H1 (cell line): ENCODE data around the gene UTP25. TPM values are rescaled to one million over a fixed set of nuclear protein-coding genes. Genes with fewer than 3 reads are reported as not detected.
A peak's percentile ranks its signal among the peaks of the same experiment; 100 is the strongest.

Experiments used
- CTCF ChIA-PET: fragments of 300-600 bp; sonication (Branson Sonifier 250); formaldehyde crosslinking; loops from one replicate; lab custom pipeline; 2021; ENCODE audit not compliant: partially characterized antibody; lab: Charles Lee
- POLR2A ChIA-PET: fragments of 300-600 bp; sonication (Branson Sonifier 250); formaldehyde crosslinking; loops from one replicate; lab custom pipeline; 2021; ENCODE audit warnings: inconsistent platforms; ENCODE audit not compliant: partially characterized antibody; lab: Charles Lee
- DNase-seq, 2 experiments: peaks; one replicate each; pipeline versions ENCODE4 v3.0.0 to v3.0.0-alpha.2; 2010 to 2022; ENCODE audit warnings: low spot score in 2 of 2, low read depth in 1 of 2, mixed read lengths in 1 of 2
- FAIRE-seq: peaks from 2 replicates; lab custom pipeline; 2011; peaks lifted over from hg19 to GRCh38; lab: Jason Lieb, UNC
- H2AFZ ChIP-seq: 2 replicates; pipeline ENCODE4 v1.8.1; 2012; ENCODE audit warnings: low read length, inconsistent platforms
- H2AK5ac ChIP-seq: 2 replicates; pipeline ENCODE4 v1.6.1; 2013; ENCODE audit warnings: low read depth, low read length
- H2BK120ac ChIP-seq: replicated peaks from 2 replicates; pipeline ENCODE3; 2013; ENCODE audit warnings: low read depth, low read length, inconsistent platforms
- H2BK12ac ChIP-seq: 2 replicates; pipeline ENCODE4 v1.6.1; 2013; ENCODE audit warnings: low read depth, low read length
- H2BK15ac ChIP-seq: 2 replicates; pipeline ENCODE4 v1.6.1; 2013; ENCODE audit warnings: low read length
- H2BK20ac ChIP-seq: 2 replicates; pipeline ENCODE4 v1.6.1; 2013; ENCODE audit warnings: low read length
- H2BK5ac ChIP-seq: 2 replicates; pipeline ENCODE4 v1.6.1; 2013; ENCODE audit warnings: low read depth, low read length
- H3K14ac ChIP-seq: 2 replicates; pipeline ENCODE4 v1.6.1; 2013; ENCODE audit warnings: inconsistent platforms; ENCODE audit not compliant: insufficient read length
- H3K18ac ChIP-seq: 2 replicates; pipeline ENCODE4 v1.6.1; 2013; ENCODE audit warnings: low read length; ENCODE audit errors: extremely low read depth
- H3K23ac ChIP-seq: 2 replicates; pipeline ENCODE4 v1.6.1; 2013; ENCODE audit warnings: inconsistent platforms; ENCODE audit not compliant: insufficient read length
- H3K23me2 ChIP-seq: 2 replicates; pipeline ENCODE4 v1.6.1; 2013; ENCODE audit warnings: low read depth, low read length
- H3K27ac ChIP-seq: 2 replicates; pipeline ENCODE4 v1.6.1; 2011; ENCODE audit warnings: low read depth, low read length, inconsistent platforms
- H3K27me3 ChIP-seq, 4 experiments: replicated peaks in 1 of 4; 1 replicate in 1 of 4; 2 replicates in 3 of 4; pipeline versions ENCODE4 v1.6.1 to v1.8.1; 2011 to 2013; ENCODE audit warnings: low read length in 3 of 4, mild to moderate bottlenecking in 3 of 4, inconsistent platforms in 2 of 4, mixed read lengths in 2 of 4, moderate library complexity in 1 of 4; ENCODE audit not compliant: control insufficient read depth in 3 of 4, insufficient read depth in 3 of 4; ENCODE audit errors: extremely low read depth in 1 of 4
- H3K36me3 ChIP-seq, 4 experiments: 2 replicates each; pipeline versions ENCODE4 v1.6.1 to v1.8.1; 2011 to 2013; ENCODE audit warnings: mild to moderate bottlenecking in 4 of 4, low read length in 3 of 4, moderate library complexity in 2 of 4, control low read depth in 1 of 4, inconsistent platforms in 1 of 4; ENCODE audit not compliant: insufficient read depth in 4 of 4, control insufficient read depth in 2 of 4
- H3K4ac ChIP-seq: replicated peaks from 2 replicates; pipeline ENCODE3; 2013; ENCODE audit warnings: low read length, low read depth, mixed read lengths, inconsistent platforms; ENCODE audit not compliant: insufficient read length
- H3K4me1 ChIP-seq, 4 experiments: replicated peaks in 1 of 4; 1 replicate in 1 of 4; 2 replicates in 3 of 4; pipeline versions ENCODE4 v1.6.1 to v1.8.1; 2011 to 2013; ENCODE audit warnings: low read length in 3 of 4, inconsistent platforms in 2 of 4, mixed read lengths in 1 of 4; ENCODE audit not compliant: insufficient read depth in 4 of 4, control insufficient read depth in 3 of 4
- H3K4me2 ChIP-seq, 2 experiments: 2 replicates each; pipeline versions ENCODE4 v1.6.1 to v1.8.1; 2011 to 2013; ENCODE audit warnings: low read depth in 2 of 2, low read length in 2 of 2, control low read depth in 1 of 2, inconsistent platforms in 1 of 2, mild to moderate bottlenecking in 1 of 2; ENCODE audit not compliant: insufficient read depth in 1 of 2
- H3K4me3 ChIP-seq, 4 experiments: fragments of 200-600, 300-600 bp in 1 of 4; sonication (generic), shearing (Covaris generic), sonication (Bioruptor Twin) in 1 of 4; 2 replicates each; pipeline versions ENCODE4 v1.5.1 to v1.8.1; 2011 to 2016; ENCODE audit warnings: low read length in 4 of 4, low read depth in 3 of 4, control low read depth in 2 of 4, inconsistent platforms in 2 of 4, mild to moderate bottlenecking in 2 of 4, mixed read lengths in 1 of 4, moderate library complexity in 1 of 4; ENCODE audit not compliant: insufficient read depth in 2 of 4; ENCODE audit errors: extremely low read depth in 1 of 4
- H3K56ac ChIP-seq: replicated peaks from 2 replicates; pipeline ENCODE3; 2013; ENCODE audit warnings: low read depth, mild to moderate bottlenecking, mixed read lengths, low read length, inconsistent platforms; ENCODE audit not compliant: insufficient read length
- H3K79me1 ChIP-seq: 2 replicates; pipeline ENCODE4 v1.6.1; 2013; ENCODE audit warnings: low read depth, low read length, control low read depth
- H3K79me2 ChIP-seq, 2 experiments: 2 replicates each; pipeline versions ENCODE4 v1.6.1 to v1.8.1; 2012 to 2013; ENCODE audit warnings: low read length in 2 of 2, mild to moderate bottlenecking in 2 of 2, inconsistent platforms in 1 of 2; ENCODE audit not compliant: insufficient read depth in 2 of 2, control insufficient read depth in 1 of 2
- H3K9ac ChIP-seq, 4 experiments: replicated peaks in 1 of 4; 1 replicate in 1 of 4; 2 replicates in 3 of 4; pipeline versions ENCODE4 v1.6.1 to v1.8.1; 2011 to 2013; ENCODE audit warnings: low read depth in 3 of 4, low read length in 3 of 4, control low read depth in 2 of 4, mild to moderate bottlenecking in 2 of 4, moderate library complexity in 2 of 4, inconsistent platforms in 1 of 4; ENCODE audit errors: extremely low read depth in 1 of 4
- H3K9me3 ChIP-seq, 2 experiments: 2 replicates each; pipeline versions ENCODE4 v1.6.1 to v1.8.1; 2012 to 2013; ENCODE audit warnings: mild to moderate bottlenecking in 2 of 2, moderate library complexity in 2 of 2, control low read depth in 1 of 2, inconsistent platforms in 1 of 2, low read depth in 1 of 2, low read length in 1 of 2, mixed read lengths in 1 of 2; ENCODE audit not compliant: insufficient read depth in 2 of 2
- H4K20me1 ChIP-seq, 2 experiments: replicated peaks in 1 of 2; 2 replicates each; pipeline versions ENCODE3 to v1.8.1; 2011 to 2013; ENCODE audit warnings: inconsistent platforms in 2 of 2, low read length in 2 of 2, mild to moderate bottlenecking in 1 of 2; ENCODE audit not compliant: insufficient read depth in 2 of 2, control insufficient read depth in 1 of 2
- H4K5ac ChIP-seq: 2 replicates; pipeline ENCODE4 v1.6.1; 2013; ENCODE audit warnings: low read length, low read depth, mixed read lengths, inconsistent platforms; ENCODE audit not compliant: insufficient read length
- H4K8ac ChIP-seq: 2 replicates; pipeline ENCODE4 v1.8.0; 2013; ENCODE audit warnings: mild to moderate bottlenecking, moderate library complexity, low read length, inconsistent platforms; ENCODE audit not compliant: insufficient read depth; ENCODE audit errors: extremely low read depth
- H4K91ac ChIP-seq: replicated peaks from 2 replicates; pipeline ENCODE3; 2013; ENCODE audit warnings: low read length, mixed read lengths, inconsistent platforms; ENCODE audit not compliant: insufficient read length
- GTF2F1 ChIP-seq: IDR thresholded peaks from 2 replicates; pipeline ENCODE4 v1.6.1; 2012; ENCODE audit warnings: low read depth, low read length, improper control_type of control experiment, borderline replicate concordance
- HDAC2 ChIP-seq, 2 experiments: fragments of 300-600 bp in 1 of 2; sonication (generic) in 1 of 2; IDR thresholded peaks; 2 replicates each; pipeline ENCODE4 v1.6.1; 2011 to 2012; ENCODE audit warnings: low read depth in 2 of 2, low read length in 2 of 2, mild to moderate bottlenecking in 2 of 2, moderate library complexity in 2 of 2, borderline replicate concordance in 1 of 2, inconsistent platforms in 1 of 2
- POLR2A ChIP-seq, 2 experiments: IDR thresholded peaks; 1 replicate in 1 of 2; 2 replicates in 1 of 2; pipeline ENCODE4 v1.6.1; 2011; ENCODE audit warnings: low read depth in 2 of 2, low read length in 2 of 2, mild to moderate bottlenecking in 2 of 2; ENCODE audit errors: control extremely low read depth in 1 of 2
- RAD21 ChIP-seq, 2 experiments: IDR thresholded peaks in 1 of 2; conservative IDR thresholded peaks in 1 of 2; 2 replicates each; pipeline ENCODE4 v1.6.1; 2011; ENCODE audit warnings: low read depth in 2 of 2, low read length in 2 of 2, improper control_type of control experiment in 1 of 2, inconsistent platforms in 1 of 2, mild to moderate bottlenecking in 1 of 2, moderate library complexity in 1 of 2
- SP1 ChIP-seq: IDR thresholded peaks from 2 replicates; pipeline ENCODE4 v1.6.1; 2011; ENCODE audit warnings: low read depth, low read length
- WGBS, 2 experiments: shearing (Covaris generic) in 1 of 2; methylation state at CpG; one replicate each; pipeline versions ENCODE4 v1.1.6 to v1.1.7; 2013 to 2015; ENCODE audit warnings: low lambda C conversion rate in 2 of 2, mixed read lengths in 2 of 2, inconsistent platforms in 1 of 2, low coverage in 1 of 2, missing lambda C conversion rate in 1 of 2; ENCODE audit not compliant: insufficient replicate concordance in 2 of 2, insufficient coverage in 1 of 2, insufficient read length in 1 of 2; ENCODE audit errors: extremely low coverage in 1 of 2, missing lambda C conversion rate in 1 of 2; 5-methylcytosine and 5-hydroxymethylcytosine counted together
- polyA plus RNA-seq, 7 experiments: library from polyadenylated mRNA; depleted of rRNA in 3 of 7; stranded (reverse) in 5 of 7; unstranded in 2 of 7; fragments of >200 nt in 5 of 7; fragments of 200-250 nt in 2 of 7; gene quantifications; 1 replicate in 5 of 7; 2 replicates in 1 of 7; 4 replicates in 1 of 7; pipeline versions ENCODE4 v1.2.1 to v1.2.3, GENCODE V29; 2011 to 2013; ENCODE audit warnings: missing spikeins in 2 of 7, mixed read lengths in 2 of 7
- total RNA-seq: library from RNA; stranded (reverse); fragmentation: NEBNext Ultra II Directional; extraction: Animal tissue kit (Norgen Biotek cat#: 25700); gene quantifications from 2 replicates; pipeline ENCODE4 v1.2.1, GENCODE V29; 2021
- TF ChIP-seq, protein P1 (sequence below), 3 experiments: IDR thresholded peaks; 1 replicate in 2 of 3; 2 replicates in 1 of 3; pipeline versions ENCODE4 v1.5.1 to v1.6.1; 2011; ENCODE audit warnings: low read length in 3 of 3, mild to moderate bottlenecking in 3 of 3, inconsistent platforms in 2 of 3, low read depth in 1 of 3, moderate library complexity in 1 of 3; ENCODE audit not compliant: insufficient read depth in 1 of 3; ENCODE audit errors: control extremely low read depth in 1 of 3

The UTP25 gene
- total and polyA plus RNA-seq, 2 of the 8 experiments (the other 6 are each of a cell fraction or from before 2014, with no cell fraction given): 4.0 to 7.6 TPM

DNA sequence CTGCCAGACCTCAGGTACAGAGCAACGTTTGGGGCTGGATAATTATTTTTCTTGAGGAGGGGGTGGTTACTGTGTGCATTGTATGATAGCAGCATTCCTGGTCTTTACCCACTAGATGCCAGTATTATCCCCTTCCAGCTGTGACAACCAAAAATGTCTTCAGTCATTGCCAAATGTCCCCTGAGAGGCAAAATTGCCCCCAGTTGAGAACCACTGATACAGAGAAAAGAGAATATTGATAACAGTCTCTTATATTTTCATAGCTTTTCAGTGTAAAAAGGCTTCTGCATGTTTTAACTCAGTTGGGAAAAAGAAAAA, 58.4 kb downstream of the UTP25 start:
- Histone ChIP-seq H4K5ac (no peak overlapping the region), H2BK20ac (no peak overlapping the region), H3K4ac (no peak overlapping the region), H2BK120ac (no peak overlapping the region), H2AK5ac (no peak overlapping the region), H3K23ac (no peak overlapping the region), H3K18ac (no peak overlapping the region), H3K9ac (no peak overlapping the region), H2AFZ (no peak overlapping the region), H3K27ac (no peak overlapping the region), H2BK12ac (no peak overlapping the region), H3K4me1 (no peaks in the 10 kb centered on the region; a peak in 1 of 7 replicates), H3K79me1 (no peaks in the 10 kb centered on the region), H3K9me3 (peaks cover 0 to 6% of the 10 kb centered on the region in 2 experiments; a peak in 1 of 4 replicates), H3K36me3 (no peaks in the 10 kb centered on the region), H4K8ac (no peak overlapping the region), H4K20me1 (no peaks in the 10 kb centered on the region), H2BK5ac (no peak overlapping the region), H3K4me2 (no peak overlapping the region), H3K4me3 (no peak overlapping the region), H3K79me2 (no peaks in the 10 kb centered on the region), H2BK15ac (no peak overlapping the region), H3K23me2 (no peaks in the 10 kb centered on the region), H3K27me3 (no peaks in the 10 kb centered on the region), H4K91ac (no peak overlapping the region), H3K56ac (no peak overlapping the region), H3K14ac (no peak overlapping the region)
- DNase-seq: no peak
- FAIRE-seq: no peak
- ChIA-PET CTCF (interaction anchor here (0.7 to 1.2 kb wide), 4 partner anchors 37 to 243 kb away, joined by 3 to 4 read pairs (median 4); no protein-coding TSS in a partner anchor), POLR2A (interaction anchor here (1.0 kb wide), 1 partner anchor 28 kb away, joined by 4 read pairs; no protein-coding TSS in a partner anchor)
- TF ChIP-seq GTF2F1 (no peak), RAD21 (IDR thresholded peaks at IDR 0.05 in 1 of 2, conservative IDR thresholded peaks at IDR 0.05 in 1 of 2; ENCODE audit: low read depth in 2 of 2, low read length in 2 of 2) (peak in 1 of 2 experiments; percentile 37; a peak in 3 of 4 replicates), POLR2A (IDR thresholded peaks at IDR 0.05; ENCODE audit: control extremely low read depth in 1 of 2, low read depth in 2 of 2, low read length in 2 of 2) (no peak), SP1 (no peak), HDAC2 (IDR thresholded peaks at IDR 0.05; ENCODE audit: borderline replicate concordance in 1 of 2, low read depth in 2 of 2, low read length in 2 of 2) (no peak)
- TF ChIP-seq, protein P1, sequence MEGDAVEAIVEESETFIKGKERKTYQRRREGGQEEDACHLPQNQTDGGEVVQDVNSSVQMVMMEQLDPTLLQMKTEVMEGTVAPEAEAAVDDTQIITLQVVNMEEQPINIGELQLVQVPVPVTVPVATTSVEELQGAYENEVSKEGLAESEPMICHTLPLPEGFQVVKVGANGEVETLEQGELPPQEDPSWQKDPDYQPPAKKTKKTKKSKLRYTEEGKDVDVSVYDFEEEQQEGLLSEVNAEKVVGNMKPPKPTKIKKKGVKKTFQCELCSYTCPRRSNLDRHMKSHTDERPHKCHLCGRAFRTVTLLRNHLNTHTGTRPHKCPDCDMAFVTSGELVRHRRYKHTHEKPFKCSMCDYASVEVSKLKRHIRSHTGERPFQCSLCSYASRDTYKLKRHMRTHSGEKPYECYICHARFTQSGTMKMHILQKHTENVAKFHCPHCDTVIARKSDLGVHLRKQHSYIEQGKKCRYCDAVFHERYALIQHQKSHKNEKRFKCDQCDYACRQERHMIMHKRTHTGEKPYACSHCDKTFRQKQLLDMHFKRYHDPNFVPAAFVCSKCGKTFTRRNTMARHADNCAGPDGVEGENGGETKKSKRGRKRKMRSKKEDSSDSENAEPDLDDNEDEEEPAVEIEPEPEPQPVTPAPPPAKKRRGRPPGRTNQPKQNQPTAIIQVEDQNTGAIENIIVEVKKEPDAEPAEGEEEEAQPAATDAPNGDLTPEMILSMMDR (IDR thresholded peaks at IDR 0.05; ENCODE audit: control extremely low read depth in 1 of 3, insufficient read depth in 1 of 3, low read depth in 1 of 3, low read length in 3 of 3): peak in 1 of 3 experiments; percentile 12; a peak in 1 of 4 replicates
- WGBS, 2 experiments: 53% methylated on average over 1 of the region's 1 CpG; no CpG with 5 or more reads in 1 of the 2 experiments
